GM06990 (cell line): ENCODE data around the gene CLSTN1.

Experiments used
- DNase-seq: peaks from one replicate; pipeline ENCODE4 v3.0.0-alpha.2; 2011; ENCODE audit not compliant: insufficient read length; ENCODE audit errors: extremely low read depth
- H3K27me3 ChIP-seq: replicated peaks from 2 replicates; pipeline ENCODE4 v1.6.0; 2011; ENCODE audit warnings: low read length; ENCODE audit not compliant: control insufficient read depth, insufficient read depth
- H3K36me3 ChIP-seq: 2 replicates; pipeline ENCODE4 v1.5.1; 2011; ENCODE audit warnings: low read length; ENCODE audit not compliant: control insufficient read depth, insufficient read depth
- H3K4me3 ChIP-seq: replicated peaks from 2 replicates; pipeline ENCODE4 v1.5.1; 2011; ENCODE audit warnings: low read depth, mild to moderate bottlenecking, control low read depth, low read length
- TF ChIP-seq, protein P1 (sequence below): IDR thresholded peaks from 2 replicates; pipeline ENCODE4 v1.5.1; 2011; ENCODE audit warnings: low read length, control low read depth, mild to moderate bottlenecking, inconsistent platforms; ENCODE audit not compliant: insufficient read depth, poor library complexity, severe bottlenecking

CLSTN1 gene

DNA sequence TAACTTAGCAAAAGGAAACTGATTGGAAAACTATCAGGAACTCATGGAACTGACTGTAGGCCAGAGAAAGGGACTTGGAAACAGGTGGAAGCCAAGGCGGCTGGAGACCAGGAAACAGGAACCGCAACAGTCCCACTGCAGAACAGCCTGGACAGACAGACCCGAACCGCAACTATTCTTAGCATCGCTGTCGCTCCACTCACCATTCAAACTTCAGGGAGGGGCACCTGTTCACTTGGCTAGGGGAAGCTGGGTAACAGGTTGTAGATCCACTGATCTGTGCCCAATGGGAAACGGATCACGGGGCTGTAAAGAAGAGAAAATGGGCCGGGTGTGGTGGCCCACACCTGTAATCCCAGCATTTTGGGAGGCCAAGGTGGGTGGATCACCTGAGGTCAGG lies 61.9 kb downstream of the CLSTN1 start:
- H3K36me3 ChIP-seq, result no peaks in the 10 kb centered on the region
- no peak overlapping the region for H3K4me3 ChIP-seq
- TF ChIP-seq, protein P1, sequence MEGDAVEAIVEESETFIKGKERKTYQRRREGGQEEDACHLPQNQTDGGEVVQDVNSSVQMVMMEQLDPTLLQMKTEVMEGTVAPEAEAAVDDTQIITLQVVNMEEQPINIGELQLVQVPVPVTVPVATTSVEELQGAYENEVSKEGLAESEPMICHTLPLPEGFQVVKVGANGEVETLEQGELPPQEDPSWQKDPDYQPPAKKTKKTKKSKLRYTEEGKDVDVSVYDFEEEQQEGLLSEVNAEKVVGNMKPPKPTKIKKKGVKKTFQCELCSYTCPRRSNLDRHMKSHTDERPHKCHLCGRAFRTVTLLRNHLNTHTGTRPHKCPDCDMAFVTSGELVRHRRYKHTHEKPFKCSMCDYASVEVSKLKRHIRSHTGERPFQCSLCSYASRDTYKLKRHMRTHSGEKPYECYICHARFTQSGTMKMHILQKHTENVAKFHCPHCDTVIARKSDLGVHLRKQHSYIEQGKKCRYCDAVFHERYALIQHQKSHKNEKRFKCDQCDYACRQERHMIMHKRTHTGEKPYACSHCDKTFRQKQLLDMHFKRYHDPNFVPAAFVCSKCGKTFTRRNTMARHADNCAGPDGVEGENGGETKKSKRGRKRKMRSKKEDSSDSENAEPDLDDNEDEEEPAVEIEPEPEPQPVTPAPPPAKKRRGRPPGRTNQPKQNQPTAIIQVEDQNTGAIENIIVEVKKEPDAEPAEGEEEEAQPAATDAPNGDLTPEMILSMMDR, result no peak
- DNase-seq, result no peak
- H3K27me3 ChIP-seq, result no peaks in the 10 kb centered on the region

DNA sequence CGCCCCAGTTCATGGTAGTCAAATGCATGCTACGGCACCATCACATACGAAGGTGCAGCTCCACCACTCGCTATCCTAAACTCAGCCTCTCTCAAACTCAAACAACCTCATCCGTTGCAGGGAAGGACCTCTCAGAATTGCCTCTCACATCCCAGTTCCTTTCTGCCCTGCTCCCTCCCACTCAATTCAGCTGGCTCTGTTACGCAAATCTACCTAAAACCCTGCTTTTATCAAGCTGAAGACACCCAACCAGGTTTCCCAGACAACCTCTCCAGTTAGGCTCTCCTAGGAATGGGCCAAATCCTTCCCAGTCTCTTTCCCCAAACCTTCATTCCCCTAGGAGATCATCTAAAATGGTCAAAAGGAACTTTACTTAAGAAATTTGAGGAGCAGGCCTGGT lies 62.9 kb downstream of the CLSTN1 start:
- Histone ChIP-seq H3K27me3 (no peaks in the 10 kb centered on the region), H3K4me3 (no peak overlapping the region), H3K36me3 (no peaks in the 10 kb centered on the region)
- DNase-seq, result no peak
- TF ChIP-seq, protein P1, result no peak

DNA sequence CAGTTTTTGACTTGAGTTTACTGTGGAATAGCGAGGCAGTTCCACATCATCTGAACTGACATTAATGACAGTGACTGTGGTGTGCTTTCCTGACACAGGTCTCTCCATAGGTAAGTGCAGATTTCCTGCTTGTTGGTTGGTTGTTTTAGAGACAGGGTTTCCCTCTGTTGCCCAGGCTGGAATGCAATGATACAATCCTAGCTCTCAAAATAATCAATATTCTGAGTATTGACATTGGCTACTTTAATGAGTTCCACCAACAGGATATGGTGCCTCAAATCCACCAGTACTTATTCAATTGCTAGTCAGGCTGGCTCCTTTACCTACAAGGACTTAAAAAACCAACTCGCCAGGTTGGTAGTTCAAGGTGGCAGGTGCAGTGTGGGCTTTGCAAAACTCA lies 63.8 kb downstream of the CLSTN1 start:
- peak overlapping the region; percentile 4; the same call in 1 of the 2 replicates for H3K4me3 ChIP-seq
- H3K27me3 ChIP-seq, result no peaks in the 10 kb centered on the region
- no peaks in the 10 kb centered on the region for H3K36me3 ChIP-seq
- no peak for DNase-seq
- TF ChIP-seq, protein P1, result no peak

DNA sequence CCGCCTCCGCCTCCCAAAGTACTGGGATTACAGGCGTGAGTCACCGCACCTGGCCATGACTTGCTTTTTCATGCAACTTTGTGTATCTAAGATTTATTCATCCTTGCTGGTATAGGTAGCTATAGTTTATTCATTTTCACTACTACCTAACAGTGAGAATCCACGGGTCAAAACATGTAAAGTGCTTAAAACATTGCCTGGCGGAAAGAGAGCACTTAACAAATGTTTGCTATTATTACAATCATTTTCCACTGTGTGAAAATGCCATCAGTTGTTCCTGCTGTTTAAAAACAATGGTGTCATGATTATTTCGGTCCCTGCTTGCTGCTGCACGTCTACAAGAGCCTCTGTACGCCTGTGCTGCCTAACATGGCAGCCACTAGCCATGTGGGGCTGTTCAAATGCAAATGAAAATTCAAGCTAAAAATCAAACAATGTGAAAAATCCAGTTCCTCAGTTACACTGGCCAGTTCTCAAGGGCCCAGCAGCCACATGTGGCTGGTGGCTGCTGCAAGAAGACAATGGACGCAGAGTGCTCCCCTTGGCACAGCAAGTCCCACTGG lies 65.1 kb downstream of the CLSTN1 start:
- Histone ChIP-seq H3K27me3 (no peaks in the 10 kb centered on the region), H3K36me3 (no peaks in the 10 kb centered on the region), H3K4me3 (no peak overlapping the region)
- TF ChIP-seq, protein P1, result no peak
- DNase-seq, result no peak

DNA sequence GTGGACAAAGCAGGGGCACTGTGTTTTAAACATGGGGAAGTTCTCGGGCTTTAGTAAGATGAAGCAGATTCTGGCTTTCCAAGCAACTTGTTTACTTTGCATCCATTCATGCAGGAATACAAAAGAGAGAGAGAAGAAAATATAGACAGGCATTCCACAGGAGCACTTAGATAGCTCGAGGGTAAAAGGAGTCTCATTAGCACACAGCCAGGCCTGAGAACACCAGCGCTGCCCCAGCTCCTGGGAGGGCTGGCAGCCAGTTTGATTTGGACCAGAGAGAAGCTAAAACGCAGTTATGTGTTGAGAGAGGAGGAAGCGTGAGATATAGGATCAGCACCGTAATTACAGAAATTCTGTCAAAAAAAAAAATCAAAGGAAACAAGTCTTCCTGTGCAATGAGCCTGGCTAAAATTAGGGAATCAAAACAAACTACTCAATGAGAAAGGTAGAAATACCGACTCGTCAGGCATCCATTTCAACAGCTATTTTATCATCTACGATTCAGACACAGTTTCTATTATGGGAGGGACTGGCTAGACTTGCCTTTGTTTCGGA lies 68.2 kb downstream of the CLSTN1 start:
- Histone ChIP-seq H3K4me3 (no peak overlapping the region), H3K36me3 (peaks cover 2% of the 10 kb centered on the region; the same call in 1 of the 2 replicates), H3K27me3 (no peaks in the 10 kb centered on the region)
- TF ChIP-seq, protein P1, result no peak
- DNase-seq, result no peak
